Measurements from ENCODE around the gene SEMA4D. TPM values are rescaled to one million over a fixed set of nuclear protein-coding genes. Genes with fewer than 3 reads are reported as not detected.

SEMA4D gene
- total and polyA plus RNA-seq, 2 experiments from 2014 or later, result 9.4 to 10.4 TPM

DNA sequence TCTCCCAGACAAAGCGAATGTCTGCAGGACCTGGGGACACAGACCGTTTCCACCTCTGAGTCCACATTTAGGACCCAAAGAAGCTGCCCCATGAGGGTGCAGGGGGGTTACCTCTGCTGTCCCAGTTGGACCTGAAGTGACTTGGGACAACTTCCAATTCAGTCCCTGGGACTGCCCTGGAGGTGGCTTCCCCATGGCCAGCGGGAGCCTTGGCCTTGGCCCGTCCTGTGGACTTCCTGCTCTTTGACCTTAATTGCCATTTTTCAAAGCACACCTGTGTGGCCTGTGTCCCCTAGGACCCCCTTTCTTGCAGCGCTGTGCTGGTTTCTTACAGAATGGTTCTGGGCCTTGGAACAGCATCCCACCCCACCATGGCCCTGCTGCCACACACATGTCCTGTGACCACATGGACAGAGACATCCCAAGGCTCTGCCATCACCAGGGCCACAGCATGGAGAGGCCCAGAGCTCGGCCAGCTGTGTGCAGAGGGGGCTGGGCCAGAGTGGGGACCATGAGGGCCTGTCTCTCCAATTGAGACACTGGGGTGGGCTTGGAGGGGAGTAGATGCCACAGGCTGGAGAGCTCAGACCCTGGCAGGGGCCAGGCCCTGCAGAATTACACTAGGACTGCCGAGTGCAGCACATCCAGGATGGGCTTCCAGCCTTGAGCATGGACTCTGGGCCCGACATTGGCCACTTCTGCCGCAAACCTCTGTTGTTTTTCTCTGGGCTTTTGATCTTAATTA, 133.8 kb downstream of the SEMA4D start:
- H3K27me3 ChIP-seq, result no peaks in the 10 kb centered on the region
- no peak overlapping the region for H3K4me3 ChIP-seq
- H3K9me3 ChIP-seq (ENCODE audit: low read depth), result no peaks in the 10 kb centered on the region
- no peak overlapping the region for H3K27ac ChIP-seq
- H3K4me1 ChIP-seq (ENCODE audit: insufficient read depth), result no peaks in the 10 kb centered on the region
- no peak overlapping the region for H3K4me2 ChIP-seq
- no peaks in the 10 kb centered on the region for H4K20me1 ChIP-seq (ENCODE audit: insufficient read depth, poor library complexity, severe bottlenecking)
- no peaks in the 10 kb centered on the region for H3K36me3 ChIP-seq (replicated peaks; ENCODE audit: insufficient read depth, low read depth)
- no peaks in the 10 kb centered on the region for H3K79me2 ChIP-seq
- no peak overlapping the region for H2AFZ ChIP-seq
- TF ChIP-seq EZH2phosphoT487 (IDR thresholded peaks at IDR 0.05; ENCODE audit: low read depth, severe bottlenecking, unreplicated experiment) (no peak), EZH2 (IDR thresholded peaks at IDR 0.05; ENCODE audit: borderline replicate concordance) (no peak)
- TF ChIP-seq, protein P1, sequence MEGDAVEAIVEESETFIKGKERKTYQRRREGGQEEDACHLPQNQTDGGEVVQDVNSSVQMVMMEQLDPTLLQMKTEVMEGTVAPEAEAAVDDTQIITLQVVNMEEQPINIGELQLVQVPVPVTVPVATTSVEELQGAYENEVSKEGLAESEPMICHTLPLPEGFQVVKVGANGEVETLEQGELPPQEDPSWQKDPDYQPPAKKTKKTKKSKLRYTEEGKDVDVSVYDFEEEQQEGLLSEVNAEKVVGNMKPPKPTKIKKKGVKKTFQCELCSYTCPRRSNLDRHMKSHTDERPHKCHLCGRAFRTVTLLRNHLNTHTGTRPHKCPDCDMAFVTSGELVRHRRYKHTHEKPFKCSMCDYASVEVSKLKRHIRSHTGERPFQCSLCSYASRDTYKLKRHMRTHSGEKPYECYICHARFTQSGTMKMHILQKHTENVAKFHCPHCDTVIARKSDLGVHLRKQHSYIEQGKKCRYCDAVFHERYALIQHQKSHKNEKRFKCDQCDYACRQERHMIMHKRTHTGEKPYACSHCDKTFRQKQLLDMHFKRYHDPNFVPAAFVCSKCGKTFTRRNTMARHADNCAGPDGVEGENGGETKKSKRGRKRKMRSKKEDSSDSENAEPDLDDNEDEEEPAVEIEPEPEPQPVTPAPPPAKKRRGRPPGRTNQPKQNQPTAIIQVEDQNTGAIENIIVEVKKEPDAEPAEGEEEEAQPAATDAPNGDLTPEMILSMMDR (IDR thresholded peaks at IDR 0.05; ENCODE audit: poor library complexity), result no peak
- H3K9me2 ChIP-seq (replicated peaks; ENCODE audit: insufficient read depth), result no peaks in the 10 kb centered on the region
- WGBS (ENCODE audit: low lambda C conversion rate, missing lambda C conversion rate), result 96% methylated on average over 9 of the region's 9 CpGs
- no peak for DNase-seq (ENCODE audit: low spot score)

DNA sequence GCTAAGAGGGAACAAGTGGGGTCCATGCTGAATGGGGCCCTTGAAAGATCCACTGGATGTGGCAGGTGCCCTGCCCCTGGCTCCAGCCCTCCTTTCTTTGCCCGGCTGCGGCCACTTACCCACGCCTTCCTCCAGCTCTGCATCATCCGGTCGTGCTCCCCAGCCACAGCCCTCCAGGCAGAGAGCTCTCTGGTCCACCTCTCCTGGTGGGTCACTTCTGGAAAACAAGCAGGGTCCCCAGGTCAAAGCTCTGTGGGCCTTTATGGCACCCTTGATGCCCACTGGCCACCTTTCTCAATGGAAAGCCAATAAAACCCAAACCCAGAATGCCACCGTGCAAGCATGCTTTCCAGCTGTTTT, 134.6 kb downstream of the SEMA4D start:
- H3K79me2 ChIP-seq, result no peaks in the 10 kb centered on the region
- 91% methylated on average over 6 of the region's 6 CpGs for WGBS (ENCODE audit: low lambda C conversion rate, missing lambda C conversion rate)
- no peak overlapping the region for H3K4me2 ChIP-seq
- no peaks in the 10 kb centered on the region for H3K9me2 ChIP-seq (replicated peaks; ENCODE audit: insufficient read depth)
- H3K9me3 ChIP-seq (ENCODE audit: low read depth), result no peaks in the 10 kb centered on the region
- no peak overlapping the region for H3K27ac ChIP-seq
- H4K20me1 ChIP-seq (ENCODE audit: insufficient read depth, poor library complexity, severe bottlenecking), result no peaks in the 10 kb centered on the region
- H3K36me3 ChIP-seq (replicated peaks; ENCODE audit: insufficient read depth, low read depth), result no peaks in the 10 kb centered on the region
- H2AFZ ChIP-seq, result no peak overlapping the region
- no peak for DNase-seq (ENCODE audit: low spot score)
- no peaks in the 10 kb centered on the region for H3K27me3 ChIP-seq
- H3K4me3 ChIP-seq, result no peak overlapping the region
- H3K4me1 ChIP-seq (ENCODE audit: insufficient read depth), result no peaks in the 10 kb centered on the region
- TF ChIP-seq EZH2 (IDR thresholded peaks at IDR 0.05; ENCODE audit: borderline replicate concordance) (no peak), EZH2phosphoT487 (IDR thresholded peaks at IDR 0.05; ENCODE audit: low read depth, severe bottlenecking, unreplicated experiment) (no peak)
- TF ChIP-seq, protein P1 (IDR thresholded peaks at IDR 0.05; ENCODE audit: poor library complexity), result no peak

DNA sequence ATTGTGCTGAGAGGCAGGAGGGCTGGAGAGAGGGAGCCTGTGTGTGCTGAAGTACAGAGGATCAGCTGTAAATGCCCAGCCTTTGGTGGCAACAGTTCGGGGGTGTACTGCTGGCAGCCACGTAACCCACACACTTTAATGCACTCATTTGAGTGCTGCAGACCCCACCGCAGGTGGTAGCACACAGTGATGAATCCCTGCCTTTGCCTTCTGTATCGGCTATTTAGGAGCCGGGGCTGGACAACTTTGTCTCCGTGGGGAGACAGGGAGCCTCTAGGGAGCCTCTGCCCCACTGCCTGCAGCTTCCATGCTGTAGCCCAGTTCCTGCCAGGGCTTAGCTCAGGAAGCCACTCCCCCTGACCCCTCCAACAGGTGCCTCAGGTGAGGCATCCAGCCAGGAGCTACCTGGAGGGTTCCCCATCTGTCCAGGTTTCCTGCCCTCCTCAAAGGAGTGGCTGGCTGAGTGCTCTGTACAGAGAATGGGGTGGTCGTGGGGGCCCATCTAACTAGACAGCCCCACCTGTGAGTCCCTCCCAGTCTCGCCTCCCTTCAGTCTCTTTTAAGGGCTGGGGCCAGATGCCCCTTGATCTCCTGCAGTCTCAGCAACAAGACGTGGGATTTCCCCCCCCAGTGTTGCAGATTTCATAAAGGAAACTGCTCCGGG, 135.1 kb downstream of the SEMA4D start:
- Histone ChIP-seq H2AFZ (no peak overlapping the region), H3K9me2 (replicated peaks; ENCODE audit: insufficient read depth) (no peaks in the 10 kb centered on the region), H3K79me2 (no peaks in the 10 kb centered on the region), H3K4me3 (no peak overlapping the region), H3K27ac (no peak overlapping the region), H3K4me1 (ENCODE audit: insufficient read depth) (no peaks in the 10 kb centered on the region), H3K4me2 (no peak overlapping the region), H3K36me3 (replicated peaks; ENCODE audit: insufficient read depth, low read depth) (no peaks in the 10 kb centered on the region), H4K20me1 (ENCODE audit: insufficient read depth, poor library complexity, severe bottlenecking) (no peaks in the 10 kb centered on the region), H3K9me3 (ENCODE audit: low read depth) (no peaks in the 10 kb centered on the region), H3K27me3 (no peaks in the 10 kb centered on the region)
- 92% methylated on average over 10 of the region's 10 CpGs for WGBS (ENCODE audit: low lambda C conversion rate, missing lambda C conversion rate)
- no peak for DNase-seq (ENCODE audit: low spot score)
- no peak for TF ChIP-seq EZH2phosphoT487 (IDR thresholded peaks at IDR 0.05; ENCODE audit: low read depth, severe bottlenecking, unreplicated experiment)
- no peak for TF ChIP-seq EZH2 (IDR thresholded peaks at IDR 0.05; ENCODE audit: borderline replicate concordance)
- TF ChIP-seq, protein P1 (IDR thresholded peaks at IDR 0.05; ENCODE audit: poor library complexity), result no peak
